ENCODE data around the gene EPGN.

The EPGN gene

GRCh38 chr4:74324262-74324661 lies 16.0 kb downstream of the EPGN start:
- no peak for TF ChIP-seq CTCF (conservative IDR thresholded peaks at IDR 0.05; ENCODE audit: low read length)
- no peak for DNase-seq (ENCODE audit: low read depth)
- no peak overlapping the region for H3K4me3 ChIP-seq (ENCODE audit: low read length)

- no peak overlapping the region for H3K4me3 ChIP-seq (ENCODE audit: low read length)
- DNase-seq (ENCODE audit: low read depth), result no peak
- no peak for TF ChIP-seq CTCF (conservative IDR thresholded peaks at IDR 0.05; ENCODE audit: low read length)
Observed at GRCh38 chr4:74325886-74326285, 17.6 kb downstream of the EPGN start.

GRCh38 chr4:74327762-74328161 lies 19.5 kb downstream of the EPGN start:
- DNase-seq (ENCODE audit: low read depth), result no peak
- TF ChIP-seq CTCF (conservative IDR thresholded peaks at IDR 0.05; ENCODE audit: low read length), result no peak
- no peak overlapping the region for H3K4me3 ChIP-seq (ENCODE audit: low read length)

GRCh38 chr4:74328501-74328900 lies 20.2 kb downstream of the EPGN start:
- no peak for TF ChIP-seq CTCF (conservative IDR thresholded peaks at IDR 0.05; ENCODE audit: low read length)
- H3K4me3 ChIP-seq (ENCODE audit: low read length), result no peak overlapping the region
- DNase-seq (ENCODE audit: low read depth), result no peak

GRCh38 chr4:74329307-74329706 lies 21.0 kb downstream of the EPGN start:
- TF ChIP-seq CTCF (conservative IDR thresholded peaks at IDR 0.05; ENCODE audit: low read length), result no peak
- DNase-seq (ENCODE audit: low read depth), result no peak
- H3K4me3 ChIP-seq (ENCODE audit: low read length), result no peak overlapping the region

- TF ChIP-seq CTCF (conservative IDR thresholded peaks at IDR 0.05; ENCODE audit: low read length), result no peak
- H3K4me3 ChIP-seq (ENCODE audit: low read length), result no peak overlapping the region
- DNase-seq (ENCODE audit: low read depth), result no peak
Observed at GRCh38 chr4:74330295-74330750, 22.1 kb downstream of the EPGN start.

GRCh38 chr4:74331252-74331651 lies 23.0 kb downstream of the EPGN start:
- TF ChIP-seq CTCF (conservative IDR thresholded peaks at IDR 0.05; ENCODE audit: low read length), result no peak
- DNase-seq (ENCODE audit: low read depth), result no peak
- no peak overlapping the region for H3K4me3 ChIP-seq (ENCODE audit: low read length)

Data from AG10803 (cell line).